Mesenchymal stem cell (in vitro differentiated cells and primary cell): ENCODE data around the gene THOC7.

Experiments
- DNase-seq: peaks from one replicate; pipeline ENCODE4 v3.0.0-alpha.2; 2013
- H2AFZ ChIP-seq: one replicate; pipeline ENCODE4 v1.6.1; 2013; ENCODE audit warnings: low read depth, mild to moderate bottlenecking, control low read depth, inconsistent platforms, low read length, moderate library complexity
- H2AK5ac ChIP-seq: 2 replicates; pipeline ENCODE4 v1.6.1; 2013; ENCODE audit warnings: low read length, moderate library complexity, mild to moderate bottlenecking, inconsistent platforms; ENCODE audit not compliant: severe bottlenecking
- H2BK120ac ChIP-seq: one replicate; pipeline ENCODE4 v1.6.1; 2013; ENCODE audit warnings: low read depth, mild to moderate bottlenecking, inconsistent platforms, low read length, moderate library complexity
- H2BK12ac ChIP-seq, 2 experiments: one replicate each; pipeline ENCODE4 v1.6.1; 2013; ENCODE audit warnings: inconsistent platforms in 2 of 2, low read length in 2 of 2, mild to moderate bottlenecking in 2 of 2, moderate library complexity in 2 of 2, control low read depth in 1 of 2
- H2BK15ac ChIP-seq: one replicate; pipeline ENCODE4 v1.6.1; 2013; ENCODE audit warnings: mild to moderate bottlenecking, low read depth, inconsistent platforms; ENCODE audit not compliant: poor library complexity, severe bottlenecking
- H2BK5ac ChIP-seq: 2 replicates; pipeline ENCODE4 v1.6.1; 2013; ENCODE audit warnings: low read depth, mild to moderate bottlenecking, low read length, control low read depth, inconsistent platforms; ENCODE audit not compliant: poor library complexity, severe bottlenecking
- H3K14ac ChIP-seq, 2 experiments: one replicate each; pipeline ENCODE4 v1.6.1; 2013; ENCODE audit warnings: inconsistent platforms in 2 of 2, low read length in 2 of 2, control low read depth in 1 of 2, mild to moderate bottlenecking in 1 of 2, moderate library complexity in 1 of 2
- H3K18ac ChIP-seq, 2 experiments: one replicate each; pipeline ENCODE4 v1.6.1; 2013; ENCODE audit warnings: inconsistent platforms in 2 of 2, low read length in 2 of 2, control low read depth in 1 of 2, low read depth in 1 of 2, mild to moderate bottlenecking in 1 of 2
- H3K23ac ChIP-seq, 2 experiments: one replicate each; pipeline ENCODE4 v1.6.1; 2013; ENCODE audit warnings: inconsistent platforms in 2 of 2, low read length in 2 of 2, mild to moderate bottlenecking in 2 of 2, moderate library complexity in 2 of 2, control low read depth in 1 of 2
- H3K27ac ChIP-seq: 2 replicates; pipeline ENCODE4 v1.5.1; 2013; ENCODE audit warnings: mild to moderate bottlenecking, moderate library complexity, low read length, control low read depth, inconsistent platforms; ENCODE audit not compliant: poor library complexity, severe bottlenecking
- H3K27me3 ChIP-seq, 2 experiments: 2 replicates each; pipeline versions ENCODE4 v1.6.1 to v1.7.0; 2013; ENCODE audit warnings: low read length in 2 of 2, mild to moderate bottlenecking in 2 of 2, moderate library complexity in 2 of 2, control low read depth in 1 of 2, inconsistent platforms in 1 of 2; ENCODE audit not compliant: control insufficient read depth in 1 of 2, insufficient read depth in 1 of 2
- H3K36me3 ChIP-seq, 2 experiments: 2 replicates each; pipeline versions ENCODE4 v1.6.1 to v1.7.0; 2013; ENCODE audit warnings: low read length in 2 of 2, control low read depth in 1 of 2, inconsistent platforms in 1 of 2, low read depth in 1 of 2, mild to moderate bottlenecking in 1 of 2; ENCODE audit not compliant: insufficient read depth in 2 of 2, control insufficient read depth in 1 of 2
- H3K4ac ChIP-seq, 2 experiments: one replicate each; pipeline ENCODE4 v1.6.1; 2013; ENCODE audit warnings: inconsistent platforms in 2 of 2, low read length in 2 of 2, mild to moderate bottlenecking in 2 of 2, moderate library complexity in 2 of 2, control low read depth in 1 of 2, low read depth in 1 of 2
- H3K4me1 ChIP-seq: 2 replicates; pipeline ENCODE4 v1.6.1; 2013; ENCODE audit warnings: low read depth, low read length, control low read depth; ENCODE audit not compliant: control insufficient read depth, insufficient read depth
- H3K4me2 ChIP-seq: 2 replicates; pipeline ENCODE4 v1.6.1; 2013; ENCODE audit warnings: low read length, mild to moderate bottlenecking, inconsistent platforms; ENCODE audit not compliant: poor library complexity, severe bottlenecking
- H3K4me3 ChIP-seq, 2 experiments: 2 replicates each; pipeline versions ENCODE4 v1.5.1 to v1.7.0; 2013; ENCODE audit warnings: low read length in 2 of 2, mild to moderate bottlenecking in 2 of 2, control low read depth in 1 of 2, low read depth in 1 of 2; ENCODE audit not compliant: insufficient read depth in 1 of 2
- H3K79me1 ChIP-seq: replicated peaks from 2 replicates; pipeline ENCODE4 v1.6.1; 2013; ENCODE audit warnings: mild to moderate bottlenecking, control low read depth, low read length, inconsistent platforms; ENCODE audit not compliant: poor library complexity, severe bottlenecking
- H3K9ac ChIP-seq: 2 replicates; pipeline ENCODE4 v1.7.0; 2013; ENCODE audit warnings: mild to moderate bottlenecking, low read length, moderate library complexity
- H3K9me3 ChIP-seq: 2 replicates; pipeline ENCODE4 v1.7.0; 2013; ENCODE audit warnings: mild to moderate bottlenecking, low read length; ENCODE audit not compliant: control insufficient read depth
- H4K8ac ChIP-seq: one replicate; pipeline ENCODE4 v1.6.1; 2013; ENCODE audit warnings: inconsistent platforms, mild to moderate bottlenecking, low read length, moderate library complexity
- H4K91ac ChIP-seq: one replicate; pipeline ENCODE4 v1.6.1; 2013; ENCODE audit warnings: mild to moderate bottlenecking, low read length, inconsistent platforms
- WGBS: methylation state at CpG from one replicate; pipeline ENCODE4 v1.1.7; 2013; ENCODE audit warnings: mixed read lengths; 5-methylcytosine and 5-hydroxymethylcytosine counted together

The THOC7 gene

DNA sequence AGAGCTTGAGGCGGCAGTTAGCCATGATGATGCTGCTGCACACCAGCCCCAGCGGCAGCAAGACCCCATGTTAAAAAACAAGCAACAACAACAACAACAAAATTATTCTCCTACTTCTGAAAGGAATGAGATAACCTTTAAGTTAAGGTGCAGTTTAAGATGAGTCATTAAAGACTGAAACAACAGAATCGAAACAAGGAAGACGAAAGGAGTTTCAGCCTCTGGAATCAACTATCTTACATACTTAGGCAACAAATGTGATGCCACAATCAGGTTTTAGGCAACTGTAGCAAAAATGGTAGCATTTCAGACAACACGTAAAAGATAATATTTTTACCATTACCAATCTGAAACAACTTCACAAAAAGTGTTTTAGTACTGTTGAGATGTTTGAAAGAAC is 36.4 kb upstream of the THOC7 start:
- H3K18ac ChIP-seq: no peak overlapping the region
- no peaks in the 10 kb centered on the region for H3K9me3 ChIP-seq
- no peak overlapping the region for H4K8ac ChIP-seq
- no peak overlapping the region for H2BK5ac ChIP-seq
- H3K36me3 ChIP-seq: peaks cover 6 to 42% of the 10 kb centered on the region in 2 experiments
- no peak overlapping the region for H3K4me2 ChIP-seq
- H3K27ac ChIP-seq: no peak overlapping the region
- H2BK15ac ChIP-seq: no peak overlapping the region
- no peak for DNase-seq
- H3K14ac ChIP-seq: no peak overlapping the region
- peaks cover 5% of the 10 kb centered on the region for H3K79me1 ChIP-seq
- H3K27me3 ChIP-seq: no peaks in the 10 kb centered on the region
- no peak overlapping the region for H3K4me3 ChIP-seq
- H3K9ac ChIP-seq: no peak overlapping the region
- H2AK5ac ChIP-seq: no peak overlapping the region
- H3K4ac ChIP-seq: no peak overlapping the region
- no peak overlapping the region for H3K23ac ChIP-seq
- no peaks in the 10 kb centered on the region for H3K4me1 ChIP-seq
- H2BK120ac ChIP-seq: no peak overlapping the region
- WGBS: 98% methylated on average over 3 of the region's 5 CpGs
- no peak overlapping the region for H2AFZ ChIP-seq
- H4K91ac ChIP-seq: no peak overlapping the region
- H2BK12ac ChIP-seq: no peak overlapping the region

DNA sequence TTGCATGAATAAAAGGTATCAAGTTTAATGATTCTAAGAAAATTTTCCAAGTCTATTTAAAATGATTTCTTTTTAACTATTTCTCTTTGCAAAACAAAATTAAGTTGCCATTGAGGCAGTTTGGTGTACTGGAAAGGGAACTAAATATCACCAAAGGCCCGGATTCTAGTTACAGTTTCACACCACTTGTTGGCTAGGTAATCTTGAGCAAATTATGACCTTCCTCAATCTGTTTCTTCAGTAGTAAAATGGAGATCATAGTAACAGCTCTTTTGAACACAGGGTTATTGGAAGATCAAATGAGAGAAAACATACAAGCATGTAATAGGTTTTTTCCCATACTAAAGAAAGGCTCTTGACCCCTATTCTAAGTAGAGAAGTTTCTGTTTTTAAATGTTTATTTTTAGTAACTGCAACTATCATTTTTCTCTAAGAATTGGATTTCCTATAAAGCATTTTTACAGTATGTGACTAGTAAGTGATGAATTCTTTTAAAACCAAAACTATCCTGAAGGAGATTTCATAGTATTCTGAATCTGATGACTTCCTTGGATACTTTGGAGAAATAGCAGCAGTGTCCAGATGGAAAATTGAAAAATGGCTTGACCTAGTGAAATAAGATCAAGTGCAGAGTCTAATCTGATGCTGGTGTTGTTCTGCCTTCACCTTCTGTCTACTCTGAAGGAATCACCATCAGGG is 32.9 kb upstream of the THOC7 start:
- no peak overlapping the region for H3K18ac ChIP-seq
- H3K27ac ChIP-seq: no peak overlapping the region
- H3K14ac ChIP-seq: no peak overlapping the region
- no peak overlapping the region for H3K23ac ChIP-seq
- no peak overlapping the region for H2BK5ac ChIP-seq
- H2BK12ac ChIP-seq: no peak overlapping the region
- no peaks in the 10 kb centered on the region for H3K4me1 ChIP-seq
- H3K4me2 ChIP-seq: no peak overlapping the region
- H3K4me3 ChIP-seq: no peak overlapping the region
- peaks cover 10 to 41% of the 10 kb centered on the region in 2 experiments for H3K36me3 ChIP-seq
- H3K9ac ChIP-seq: no peak overlapping the region
- peaks cover 20% of the 10 kb centered on the region for H3K79me1 ChIP-seq
- no peak overlapping the region for H2BK15ac ChIP-seq
- no peak for DNase-seq
- H3K4ac ChIP-seq: no peak overlapping the region
- H3K27me3 ChIP-seq: no peaks in the 10 kb centered on the region
- H2AK5ac ChIP-seq: no peak overlapping the region
- no peak overlapping the region for H2BK120ac ChIP-seq
- no peaks in the 10 kb centered on the region for H3K9me3 ChIP-seq
- H2AFZ ChIP-seq: no peak overlapping the region
- no CpG with 5 or more reads among the region's 1 CpG for WGBS
- H4K91ac ChIP-seq: no peak overlapping the region
- H4K8ac ChIP-seq: no peak overlapping the region

GRCh38 chr3:63895422-63896189 is 32.0 kb upstream of the THOC7 start:
- Histone ChIP-seq H3K14ac (no peak overlapping the region), H3K27me3 (no peaks in the 10 kb centered on the region), H3K4me3 (no peak overlapping the region), H3K27ac (no peak overlapping the region), H2BK5ac (no peak overlapping the region), H3K4ac (no peak overlapping the region), H2BK12ac (no peak overlapping the region), H2AFZ (no peak overlapping the region), H3K18ac (no peak overlapping the region), H4K8ac (no peak overlapping the region), H2BK120ac (no peak overlapping the region), H3K4me2 (no peak overlapping the region), H3K23ac (no peak overlapping the region), H3K9ac (no peak overlapping the region), H3K36me3 (peaks cover 10 to 36% of the 10 kb centered on the region in 2 experiments), H2AK5ac (no peak overlapping the region), H3K9me3 (no peaks in the 10 kb centered on the region), H3K4me1 (no peaks in the 10 kb centered on the region), H3K79me1 (peaks cover 25% of the 10 kb centered on the region), H2BK15ac (no peak overlapping the region), H4K91ac (no peak overlapping the region)
- DNase-seq: no peak
- WGBS: 97% methylated on average over 3 of the region's 5 CpGs

DNA sequence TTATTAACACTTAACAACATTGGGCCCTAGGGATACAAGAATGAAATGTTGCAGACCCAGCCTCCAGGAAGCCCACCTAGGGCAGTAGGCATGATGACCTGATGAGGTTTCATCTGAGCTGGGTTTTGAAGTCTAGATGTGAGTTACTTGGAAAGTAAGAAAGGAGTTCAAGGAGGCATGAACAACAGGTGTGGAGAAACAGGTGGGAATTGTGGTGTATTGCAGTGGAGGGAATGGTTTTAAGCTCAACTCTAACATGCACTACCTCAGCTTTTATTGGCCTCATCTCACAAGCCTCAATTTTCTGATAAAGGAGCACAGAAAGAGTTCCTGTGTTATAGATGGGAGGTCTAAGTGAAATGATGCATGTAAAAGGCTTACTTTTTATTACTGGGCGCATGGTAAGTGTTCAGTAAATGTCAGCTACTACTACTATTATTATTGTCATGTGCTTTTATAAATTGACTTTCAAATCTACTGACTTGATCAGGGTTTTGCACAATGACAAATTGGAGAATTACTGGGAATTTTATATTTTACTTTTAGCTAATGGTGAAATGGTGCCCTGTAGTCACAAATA is 29.3 kb upstream of the THOC7 start:
- no peak overlapping the region for H2BK5ac ChIP-seq
- no peaks in the 10 kb centered on the region for H3K27me3 ChIP-seq
- no peak overlapping the region for H3K9ac ChIP-seq
- H3K14ac ChIP-seq: no peak overlapping the region
- peaks cover 4 to 14% of the 10 kb centered on the region in 2 experiments for H3K36me3 ChIP-seq
- H3K4me1 ChIP-seq: no peaks in the 10 kb centered on the region
- H2BK15ac ChIP-seq: no peak overlapping the region
- WGBS: no CpG with 5 or more reads among the region's 1 CpG
- H2AFZ ChIP-seq: no peak overlapping the region
- no peaks in the 10 kb centered on the region for H3K9me3 ChIP-seq
- H3K23ac ChIP-seq: no peak overlapping the region
- H2BK12ac ChIP-seq: no peak overlapping the region
- no peak overlapping the region for H3K27ac ChIP-seq
- H3K4ac ChIP-seq: no peak overlapping the region
- DNase-seq: no peak
- peaks cover 29% of the 10 kb centered on the region for H3K79me1 ChIP-seq
- H4K91ac ChIP-seq: no peak overlapping the region
- no peak overlapping the region for H3K4me3 ChIP-seq
- no peak overlapping the region for H2AK5ac ChIP-seq
- no peak overlapping the region for H2BK120ac ChIP-seq
- H4K8ac ChIP-seq: no peak overlapping the region
- H3K4me2 ChIP-seq: no peak overlapping the region
- no peak overlapping the region for H3K18ac ChIP-seq
